ENCODE results near the gene TUBB6. TPM values are rescaled to one million over a fixed set of nuclear protein-coding genes. Genes with fewer than 3 reads are reported as not detected.

Gene TUBB6
- total and polyA plus RNA-seq, 2 of the 8 experiments (the other 6 are each of a cell fraction or from before 2014, with no cell fraction given), result 126 to 223 TPM

DNA sequence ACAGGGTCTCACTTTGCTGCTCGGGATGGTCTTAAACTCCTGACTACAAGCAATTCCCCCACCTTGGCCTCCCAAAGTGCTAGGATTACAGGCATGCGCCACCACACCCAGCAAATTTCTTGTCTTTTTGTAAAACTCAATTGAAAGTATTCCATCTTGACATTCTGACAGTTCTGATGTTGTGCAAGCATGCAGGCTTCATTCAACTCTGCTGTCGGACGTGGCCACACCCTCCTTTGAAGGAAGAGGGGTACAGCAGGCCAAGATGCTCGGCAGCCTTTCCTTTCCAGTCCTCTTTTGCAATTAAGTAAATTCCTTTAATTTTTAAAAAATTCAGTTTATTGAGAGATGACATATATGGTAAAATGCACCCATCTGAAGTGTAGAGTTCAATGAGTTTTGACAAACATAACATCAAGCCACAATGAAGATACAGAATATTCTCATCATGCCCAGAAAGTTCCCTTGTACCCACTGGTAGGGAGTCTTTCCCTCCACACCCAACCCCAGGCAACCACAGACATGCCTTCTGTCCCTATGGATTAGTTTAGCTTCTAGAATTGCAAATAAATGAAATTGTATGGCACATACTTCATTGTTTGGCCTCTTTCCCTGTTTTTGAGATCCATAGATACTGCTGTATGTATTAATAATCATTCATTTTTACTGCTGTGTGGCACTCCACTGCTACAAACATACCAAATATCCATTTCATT is 33.1 kb downstream of the TUBB6 start:
- ChIA-PET CTCF (ENCODE audit: partially characterized antibody) (interaction anchor here (0.6 to 2.5 kb wide), 2 partner anchors 13 to 199 kb away, joined by 3 to 9 read pairs; no protein-coding TSS in a partner anchor), POLR2A (ENCODE audit: partially characterized antibody) (no interaction called here)
- H3K23ac ChIP-seq (ENCODE audit: insufficient read length), result no peak overlapping the region
- H2BK120ac ChIP-seq (replicated peaks; ENCODE audit: low read depth, low read length), result no peak overlapping the region
- no peak overlapping the region for H3K14ac ChIP-seq (ENCODE audit: insufficient read length)
- no peak overlapping the region for H3K4me2 ChIP-seq (ENCODE audit: insufficient read depth in 1 of 2, low read depth in 2 of 2, low read length in 2 of 2)
- no peak overlapping the region for H3K27ac ChIP-seq (ENCODE audit: low read depth, low read length)
- H3K36me3 ChIP-seq (ENCODE audit: control insufficient read depth in 2 of 4, insufficient read depth in 4 of 4, low read length in 3 of 4), result peaks cover 8 to 26% (median 20%) of the 10 kb centered on the region in 4 experiments; a peak in 6 of 8 replicates
- no peak overlapping the region for H2BK12ac ChIP-seq (ENCODE audit: low read depth, low read length)
- no peaks in the 10 kb centered on the region for H3K27me3 ChIP-seq (replicated peaks in 1 of 4; ENCODE audit: control insufficient read depth in 3 of 4, extremely low read depth in 1 of 4, insufficient read depth in 3 of 4, low read length in 3 of 4)
- H2BK15ac ChIP-seq (ENCODE audit: low read length), result no peak overlapping the region
- no peaks in the 10 kb centered on the region for H3K79me1 ChIP-seq (ENCODE audit: low read depth, low read length)
- H3K23me2 ChIP-seq (ENCODE audit: low read depth, low read length), result no peaks in the 10 kb centered on the region
- no peak overlapping the region for H3K9ac ChIP-seq (replicated peaks in 1 of 4; ENCODE audit: extremely low read depth in 1 of 4, low read depth in 3 of 4, low read length in 3 of 4)
- no peak overlapping the region for H2BK20ac ChIP-seq (ENCODE audit: low read length)
- no peak overlapping the region for H2AFZ ChIP-seq (ENCODE audit: low read length)
- peaks cover 0 to 18% (median 15%) of the 10 kb centered on the region in 4 experiments; a peak in 5 of 7 replicates for H3K4me1 ChIP-seq (replicated peaks in 1 of 4; ENCODE audit: control insufficient read depth in 3 of 4, insufficient read depth in 4 of 4, low read length in 3 of 4)
- no peak overlapping the region for H3K18ac ChIP-seq (ENCODE audit: extremely low read depth, low read length)
- H2AK5ac ChIP-seq (ENCODE audit: low read depth, low read length), result no peak overlapping the region
- no peak overlapping the region for H3K4ac ChIP-seq (replicated peaks; ENCODE audit: insufficient read length, low read depth, low read length)
- H2BK5ac ChIP-seq (ENCODE audit: low read depth, low read length), result no peak overlapping the region
- no peak overlapping the region for H4K5ac ChIP-seq (ENCODE audit: insufficient read length, low read depth, low read length)
- H4K20me1 ChIP-seq (replicated peaks in 1 of 2; ENCODE audit: control insufficient read depth in 1 of 2, insufficient read depth in 2 of 2, low read length in 2 of 2), result no peaks in the 10 kb centered on the region
- no peaks in the 10 kb centered on the region for H3K9me3 ChIP-seq (ENCODE audit: insufficient read depth in 2 of 2, low read depth in 1 of 2, low read length in 1 of 2)
- H3K56ac ChIP-seq (replicated peaks; ENCODE audit: insufficient read length, low read depth, low read length), result no peak overlapping the region
- no peak overlapping the region for H3K4me3 ChIP-seq (ENCODE audit: extremely low read depth in 1 of 4, insufficient read depth in 2 of 4, low read depth in 3 of 4, low read length in 4 of 4)
- FAIRE-seq (no peak), DNase-seq (ENCODE audit: low read depth in 1 of 2, low spot score in 2 of 2) (no peak)
- no peak overlapping the region for H4K91ac ChIP-seq (replicated peaks; ENCODE audit: insufficient read length, low read length)
- H3K79me2 ChIP-seq (ENCODE audit: control insufficient read depth in 1 of 2, insufficient read depth in 2 of 2, low read length in 2 of 2), result no peaks in the 10 kb centered on the region
- no peak overlapping the region for H4K8ac ChIP-seq (ENCODE audit: extremely low read depth, insufficient read depth, low read length)
- WGBS, 2 experiments (ENCODE audit: extremely low coverage in 1 of 2, insufficient coverage in 1 of 2, insufficient read length in 1 of 2, insufficient replicate concordance in 2 of 2, low coverage in 1 of 2, low lambda C conversion rate in 2 of 2, missing lambda C conversion rate in 1 of 2), result 95% methylated on average over 5 of the region's 5 CpGs; no CpG with 5 or more reads in 1 of the 2 experiments
- no peak for TF ChIP-seq PHF8 (conservative IDR thresholded peaks at IDR 0.05; ENCODE audit: low read depth, low read length)
- no peak for TF ChIP-seq TAF7 (optimal IDR thresholded peaks at IDR 0.05; ENCODE audit: borderline replicate concordance, low read depth, low read length)
- TF ChIP-seq TAF1 (IDR thresholded peaks at IDR 0.05; ENCODE audit: low read depth, low read length), result no peak
- TF ChIP-seq BCL11A (IDR thresholded peaks at IDR 0.05; ENCODE audit: low read depth in 2 of 2, low read length in 2 of 2), result no peak
- no peak for TF ChIP-seq SIRT6 (IDR thresholded peaks at IDR 0.05; ENCODE audit: low read length)
- TF ChIP-seq GABPA (IDR thresholded peaks at IDR 0.05; ENCODE audit: borderline replicate concordance, insufficient read depth, low read length), result no peak
- TF ChIP-seq CBX5 (IDR thresholded peaks at IDR 0.05; ENCODE audit: low read depth, low read length), result no peak
- no peak for TF ChIP-seq MAFK (IDR thresholded peaks at IDR 0.05; ENCODE audit: low read depth, low read length)
- TF ChIP-seq YY1 (IDR thresholded peaks at IDR 0.05; ENCODE audit: low read depth, low read length), result no peak
- TF ChIP-seq, protein P1, sequence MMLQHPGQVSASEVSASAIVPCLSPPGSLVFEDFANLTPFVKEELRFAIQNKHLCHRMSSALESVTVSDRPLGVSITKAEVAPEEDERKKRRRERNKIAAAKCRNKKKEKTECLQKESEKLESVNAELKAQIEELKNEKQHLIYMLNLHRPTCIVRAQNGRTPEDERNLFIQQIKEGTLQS (IDR thresholded peaks at IDR 0.05; ENCODE audit: insufficient read depth, low read depth, low read length), result no peak
- TF ChIP-seq RFX5 (IDR thresholded peaks at IDR 0.05; ENCODE audit: borderline replicate concordance, low read depth, low read length), result no peak
- no peak for TF ChIP-seq HDAC6 (IDR thresholded peaks at IDR 0.05; ENCODE audit: low read depth, low read length)
- TF ChIP-seq JUND (IDR thresholded peaks at IDR 0.05; ENCODE audit: low read length), result no peak

All from H1 (cell line).